Urothelium cell line (cell line): ENCODE data around the gene ZMIZ2.
A peak's percentile ranks its signal among the peaks of the same experiment; 100 is the strongest.
"Not testable (repeated sequence)": the region's sequence is repeated elsewhere in the genome, so short reads cannot be mapped to it uniquely, and the experiment has no call there.

ENCODE experiments used
- DNase-seq: peaks from one replicate; pipeline ENCODE4 v3.0.0; 2011; ENCODE audit warnings: low spot score, mixed read lengths
- FAIRE-seq: peaks from 2 replicates; lab custom pipeline; 2011; peaks lifted over from hg19 to GRCh38; lab: Jason Lieb, UNC

ZMIZ2 gene

GRCh38 chr7:44797329-44798258 is 48.9 kb downstream of the ZMIZ2 start:
- FAIRE-seq (no peak), DNase-seq (peak; percentile 88)

- DNase-seq (no peak), FAIRE-seq (no peak)
Measured at GRCh38 chr7:44798649-44799305, 50.1 kb downstream of the ZMIZ2 start.

- DNase-seq (no peak), FAIRE-seq (no peak)
Measured at GRCh38 chr7:44799939-44800338, 51.3 kb downstream of the ZMIZ2 start.

- DNase-seq (no peak), FAIRE-seq (no peak)
Measured at GRCh38 chr7:44801890-44802289, 53.2 kb downstream of the ZMIZ2 start.

GRCh38 chr7:44802418-44803025 is 53.9 kb downstream of the ZMIZ2 start:
- DNase-seq: no peak
- FAIRE-seq: no peak

GRCh38 chr7:44803828-44804519 is 55.3 kb downstream of the ZMIZ2 start:
- FAIRE-seq, DNase-seq: not testable (repeated sequence)

GRCh38 chr7:44805950-44806349 is 57.3 kb downstream of the ZMIZ2 start:
- FAIRE-seq (no peak), DNase-seq (no peak)

GRCh38 chr7:44808914-44809393 is 60.3 kb downstream of the ZMIZ2 start:
- no peak for DNase-seq
- FAIRE-seq: no peak

GRCh38 chr7:44811093-44811492 is 62.4 kb downstream of the ZMIZ2 start:
- no peak for DNase-seq
- no peak for FAIRE-seq

GRCh38 chr7:44811571-44811970 is 62.9 kb downstream of the ZMIZ2 start:
- FAIRE-seq (no peak), DNase-seq (no peak)

- DNase-seq (no peak), FAIRE-seq (no peak)
Measured at GRCh38 chr7:44814919-44815318, 66.3 kb downstream of the ZMIZ2 start.

GRCh38 chr7:44819292-44819691 is 70.6 kb downstream of the ZMIZ2 start:
- DNase-seq (no peak), FAIRE-seq (no peak)
